Measurements from ENCODE around the gene MAD1L1. TPM values are rescaled to one million over a fixed set of nuclear protein-coding genes. Genes with fewer than 3 reads are reported as not detected.

MAD1L1 gene
- total RNA-seq, 1 donor from 2014 or later, result 16.2 TPM

- Histone ChIP-seq H3K27me3 (ENCODE audit: low read depth) (no peaks in the 10 kb centered on the region), H3K27ac (replicated peaks) (peak overlapping the region; percentile 65), H3K36me3 (peaks cover 6% of the 10 kb centered on the region), H3K9me3 (replicated peaks) (no peaks in the 10 kb centered on the region), H3K4me1 (peaks cover 17% of the 10 kb centered on the region), H3K4me3 (no peak overlapping the region)
- peak; percentile 54 for DNase-seq
- intact Hi-C loops (cut with micrococcal nuclease), result no loop called here
- no peak for TF ChIP-seq CTCF (IDR thresholded peaks at IDR 0.05; ENCODE audit: borderline replicate concordance)
Measured at GRCh38 chr7:1886361-1887064, 346.2 kb downstream of the MAD1L1 start.

GRCh38 chr7:1885465-1886226 lies 347.1 kb downstream of the MAD1L1 start:
- Histone ChIP-seq H3K27ac (replicated peaks) (peak overlapping the region; percentile 65), H3K27me3 (ENCODE audit: low read depth) (no peaks in the 10 kb centered on the region), H3K9me3 (replicated peaks) (no peaks in the 10 kb centered on the region), H3K4me3 (no peak overlapping the region), H3K36me3 (peaks cover 6% of the 10 kb centered on the region), H3K4me1 (peaks cover 17% of the 10 kb centered on the region)
- no peak for DNase-seq
- no peak for TF ChIP-seq CTCF (IDR thresholded peaks at IDR 0.05; ENCODE audit: borderline replicate concordance)
- intact Hi-C loops (cut with micrococcal nuclease), result no loop called here

- Histone ChIP-seq H3K36me3 (peaks cover 6% of the 10 kb centered on the region), H3K4me1 (peaks cover 17% of the 10 kb centered on the region), H3K27ac (replicated peaks) (no peak overlapping the region), H3K9me3 (replicated peaks) (no peaks in the 10 kb centered on the region), H3K27me3 (ENCODE audit: low read depth) (no peaks in the 10 kb centered on the region), H3K4me3 (no peak overlapping the region)
- no peak for DNase-seq
- no peak for TF ChIP-seq CTCF (IDR thresholded peaks at IDR 0.05; ENCODE audit: borderline replicate concordance)
- intact Hi-C loops (cut with micrococcal nuclease), result no loop called here
Measured at GRCh38 chr7:1884583-1885350, 348.0 kb downstream of the MAD1L1 start.

- Histone ChIP-seq H3K4me1 (peaks cover 17% of the 10 kb centered on the region), H3K27ac (replicated peaks) (no peak overlapping the region), H3K9me3 (replicated peaks) (peaks cover 5% of the 10 kb centered on the region), H3K4me3 (no peak overlapping the region), H3K36me3 (peaks cover 6% of the 10 kb centered on the region), H3K27me3 (ENCODE audit: low read depth) (no peaks in the 10 kb centered on the region)
- no peak for TF ChIP-seq CTCF (IDR thresholded peaks at IDR 0.05; ENCODE audit: borderline replicate concordance)
- intact Hi-C loops (cut with micrococcal nuclease), result no loop called here
- DNase-seq, result no peak
Measured at GRCh38 chr7:1883834-1884582, 348.7 kb downstream of the MAD1L1 start.

Data from left ventricle myocardium inferior (tissue), 1 donor.